OCI-LY1 (cell line): ENCODE data around the gene GMPR.

Experiments
- CTCF ChIP-seq: fragments of 200-600 bp; sonication (generic), shearing (Covaris generic); IDR thresholded peaks from 2 replicates; pipeline ENCODE4 v1.5.1; 2017; ENCODE audit warnings: mild to moderate bottlenecking, antibody characterized with exemption, low read length, moderate library complexity, mixed read lengths
- EZH2 ChIP-seq: fragments of 200-600 bp; sonication (generic), shearing (Covaris generic); IDR thresholded peaks from 2 replicates; pipeline ENCODE4 v1.8.0; 2017; ENCODE audit warnings: borderline replicate concordance, mixed run types, mild to moderate bottlenecking, antibody characterized with exemption, low read length, moderate library complexity, mixed read lengths

- TF ChIP-seq CTCF (no peak), EZH2 (no peak)
These were observed 27.3 kb downstream of the GMPR start for GRCh38 chr6:16265351-16266341.
